Measurements from ENCODE around the gene ACCSL. TPM values are rescaled to one million over a fixed set of nuclear protein-coding genes. Genes with fewer than 3 reads are reported as not detected.

The ACCSL gene
- polyA plus RNA-seq, 3 donors, result not detected

DNA sequence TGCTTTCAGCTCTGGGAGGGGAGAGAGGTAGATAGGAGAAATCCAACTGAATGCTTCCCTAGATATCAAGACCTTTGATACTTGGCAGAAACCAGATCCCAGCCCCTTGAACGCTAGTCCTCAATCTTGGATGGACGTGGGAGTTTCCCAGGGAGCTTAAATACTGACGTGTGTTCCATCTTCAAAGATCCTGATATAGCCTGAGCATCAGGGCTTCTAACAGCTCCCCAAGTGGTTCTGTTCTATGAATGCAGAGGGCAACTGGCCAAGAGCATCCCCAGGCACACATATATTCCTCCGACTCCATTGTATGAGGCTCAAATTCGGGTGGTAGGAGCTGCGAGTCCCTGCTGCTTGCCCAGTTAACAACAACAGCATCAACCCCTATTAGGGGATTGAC is 9.6 kb downstream of the ACCSL start:
- Histone ChIP-seq H3K4me2 (replicated peaks; ENCODE audit: extremely low read depth, low read length, poor library complexity, severe bottlenecking) (no peak overlapping the region), H3K27me3 (ENCODE audit: control insufficient read depth in 2 of 2, insufficient read depth in 2 of 2, low read length in 2 of 2) (no peaks in the 10 kb centered on the region), H3K9me3 (replicated peaks in 1 of 2; ENCODE audit: control insufficient read depth in 1 of 2, insufficient read depth in 1 of 2, low read length in 2 of 2) (no peaks in the 10 kb centered on the region), H3K4me1 (ENCODE audit: control insufficient read depth in 1 of 2, insufficient read depth in 2 of 2, low read length in 2 of 2) (no peaks in the 10 kb centered on the region), H3K4me3 (replicated peaks in 1 of 3; ENCODE audit: low read depth in 2 of 3, low read length in 3 of 3) (no peak overlapping the region), H2AFZ (ENCODE audit: insufficient read depth, low read depth, low read length, poor library complexity, severe bottlenecking) (no peak overlapping the region), H3K79me2 (ENCODE audit: insufficient read depth, low read length) (no peaks in the 10 kb centered on the region), H3K36me3 (replicated peaks in 1 of 2; ENCODE audit: control insufficient read depth in 1 of 2, insufficient read depth in 2 of 2, low read length in 2 of 2) (no peaks in the 10 kb centered on the region), H3K27ac (ENCODE audit: low read depth in 1 of 2, low read length in 2 of 2) (no peak overlapping the region), H3K9ac (ENCODE audit: insufficient read depth, low read length, poor library complexity, severe bottlenecking) (no peak overlapping the region), H4K20me1 (ENCODE audit: insufficient read depth, low read length) (no peaks in the 10 kb centered on the region)
- no peaks in the 10 kb centered on the region for H3K4me1 Mint-ChIP-seq
- no peaks in the 10 kb centered on the region for H3K36me3 Mint-ChIP-seq
- TF ChIP-seq, protein P1, sequence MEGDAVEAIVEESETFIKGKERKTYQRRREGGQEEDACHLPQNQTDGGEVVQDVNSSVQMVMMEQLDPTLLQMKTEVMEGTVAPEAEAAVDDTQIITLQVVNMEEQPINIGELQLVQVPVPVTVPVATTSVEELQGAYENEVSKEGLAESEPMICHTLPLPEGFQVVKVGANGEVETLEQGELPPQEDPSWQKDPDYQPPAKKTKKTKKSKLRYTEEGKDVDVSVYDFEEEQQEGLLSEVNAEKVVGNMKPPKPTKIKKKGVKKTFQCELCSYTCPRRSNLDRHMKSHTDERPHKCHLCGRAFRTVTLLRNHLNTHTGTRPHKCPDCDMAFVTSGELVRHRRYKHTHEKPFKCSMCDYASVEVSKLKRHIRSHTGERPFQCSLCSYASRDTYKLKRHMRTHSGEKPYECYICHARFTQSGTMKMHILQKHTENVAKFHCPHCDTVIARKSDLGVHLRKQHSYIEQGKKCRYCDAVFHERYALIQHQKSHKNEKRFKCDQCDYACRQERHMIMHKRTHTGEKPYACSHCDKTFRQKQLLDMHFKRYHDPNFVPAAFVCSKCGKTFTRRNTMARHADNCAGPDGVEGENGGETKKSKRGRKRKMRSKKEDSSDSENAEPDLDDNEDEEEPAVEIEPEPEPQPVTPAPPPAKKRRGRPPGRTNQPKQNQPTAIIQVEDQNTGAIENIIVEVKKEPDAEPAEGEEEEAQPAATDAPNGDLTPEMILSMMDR (IDR thresholded peaks at IDR 0.05), result no peak
- peaks cover 4 to 5% (median 4%) of the 10 kb centered on the region in 3 donors for H3K27me3 Mint-ChIP-seq (ENCODE audit: low read depth in 3 of 3)
- no peak overlapping the region for H3K27ac Mint-ChIP-seq
- intact Hi-C loops (cut with micrococcal nuclease), result no loop called here
- H3K4me3 Mint-ChIP-seq, result no peak overlapping the region
- WGBS (ENCODE audit: insufficient coverage), result 85% methylated on average over 2 of the region's 6 CpGs
- peaks cover 0 to 2% (median 0%) of the 10 kb centered on the region in 7 donors for H3K9me3 Mint-ChIP-seq
- no peak for DNase-seq

DNA sequence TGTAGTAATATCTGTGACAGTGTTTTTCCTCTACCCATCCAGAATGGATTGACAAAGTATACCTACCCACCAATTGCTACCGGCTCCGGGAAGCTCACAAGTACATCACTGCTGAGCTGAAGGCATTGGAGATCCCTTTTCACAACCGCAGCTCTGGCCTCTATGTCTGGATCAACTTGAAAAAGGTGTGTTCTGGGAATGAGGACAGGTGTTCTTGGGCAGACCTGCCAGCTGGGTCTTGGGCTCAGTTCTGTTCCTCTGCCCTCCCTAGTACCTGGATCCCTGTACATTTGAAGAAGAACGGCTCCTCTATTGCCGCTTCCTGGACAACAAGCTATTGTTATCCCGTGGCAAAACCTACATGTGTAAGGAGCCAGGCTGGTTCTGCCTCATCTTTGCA is 10.5 kb downstream of the ACCSL start:
- TF ChIP-seq, protein P1 (IDR thresholded peaks at IDR 0.05), result no peak
- no peaks in the 10 kb centered on the region for H4K20me1 ChIP-seq (ENCODE audit: insufficient read depth, low read length)
- H2AFZ ChIP-seq (ENCODE audit: insufficient read depth, low read depth, low read length, poor library complexity, severe bottlenecking), result no peak overlapping the region
- Mint-ChIP-seq H3K27me3 (ENCODE audit: low read depth in 3 of 3) (peaks cover 4 to 5% (median 4%) of the 10 kb centered on the region in 3 donors), H3K9me3 (no peaks in the 10 kb centered on the region), H3K36me3 (no peaks in the 10 kb centered on the region), H3K4me1 (no peaks in the 10 kb centered on the region), H3K27ac (no peak overlapping the region), H3K4me3 (no peak overlapping the region)
- no peak overlapping the region for H3K4me3 ChIP-seq (replicated peaks in 1 of 3; ENCODE audit: low read depth in 2 of 3, low read length in 3 of 3)
- H3K9me3 ChIP-seq (replicated peaks in 1 of 2; ENCODE audit: control insufficient read depth in 1 of 2, insufficient read depth in 1 of 2, low read length in 2 of 2), result no peaks in the 10 kb centered on the region
- 100% methylated on average over 4 of the region's 6 CpGs for WGBS (ENCODE audit: insufficient coverage)
- no peaks in the 10 kb centered on the region for H3K79me2 ChIP-seq (ENCODE audit: insufficient read depth, low read length)
- H3K27me3 ChIP-seq (ENCODE audit: control insufficient read depth in 2 of 2, insufficient read depth in 2 of 2, low read length in 2 of 2), result no peaks in the 10 kb centered on the region
- no peak overlapping the region for H3K9ac ChIP-seq (ENCODE audit: insufficient read depth, low read length, poor library complexity, severe bottlenecking)
- intact Hi-C loops (cut with micrococcal nuclease), result no loop called here
- H3K36me3 ChIP-seq (replicated peaks in 1 of 2; ENCODE audit: control insufficient read depth in 1 of 2, insufficient read depth in 2 of 2, low read length in 2 of 2), result no peaks in the 10 kb centered on the region
- H3K4me2 ChIP-seq (replicated peaks; ENCODE audit: extremely low read depth, low read length, poor library complexity, severe bottlenecking), result no peak overlapping the region
- no peaks in the 10 kb centered on the region for H3K4me1 ChIP-seq (ENCODE audit: control insufficient read depth in 1 of 2, insufficient read depth in 2 of 2, low read length in 2 of 2)
- no peak overlapping the region for H3K27ac ChIP-seq (ENCODE audit: low read depth in 1 of 2, low read length in 2 of 2)
- no peak for DNase-seq
